SK-MEL-5 (cell line): Measurements from ENCODE around the gene UBB. TPM values are rescaled to one million over a fixed set of nuclear protein-coding genes. Genes with fewer than 3 reads are reported as not detected.

Experiments
- DNase-seq: peaks from one replicate; pipeline ENCODE4 v3.0.0-alpha.2; 2016; ENCODE audit warnings: low read depth, low spot score
- in situ Hi-C: cut with HindIII; loops from 2 replicates; pipeline ENCODE4 v1.10.0; 2016; ENCODE audit warnings: low sequenced_read_pairs, high pct_unique_total_duplicates, low pct_unique_long_range_greater_than_20kb
- total RNA-seq: library from RNA; depleted of rRNA; stranded (reverse); fragments of >200 nt; shearing (Covaris generic); gene quantifications from 2 replicates; pipeline ENCODE4 v1.2.3, GENCODE V29; 2014; rRNA removed

The UBB gene
- total RNA-seq, 1 experiment from 2014 or later, result 7,095 TPM

DNA sequence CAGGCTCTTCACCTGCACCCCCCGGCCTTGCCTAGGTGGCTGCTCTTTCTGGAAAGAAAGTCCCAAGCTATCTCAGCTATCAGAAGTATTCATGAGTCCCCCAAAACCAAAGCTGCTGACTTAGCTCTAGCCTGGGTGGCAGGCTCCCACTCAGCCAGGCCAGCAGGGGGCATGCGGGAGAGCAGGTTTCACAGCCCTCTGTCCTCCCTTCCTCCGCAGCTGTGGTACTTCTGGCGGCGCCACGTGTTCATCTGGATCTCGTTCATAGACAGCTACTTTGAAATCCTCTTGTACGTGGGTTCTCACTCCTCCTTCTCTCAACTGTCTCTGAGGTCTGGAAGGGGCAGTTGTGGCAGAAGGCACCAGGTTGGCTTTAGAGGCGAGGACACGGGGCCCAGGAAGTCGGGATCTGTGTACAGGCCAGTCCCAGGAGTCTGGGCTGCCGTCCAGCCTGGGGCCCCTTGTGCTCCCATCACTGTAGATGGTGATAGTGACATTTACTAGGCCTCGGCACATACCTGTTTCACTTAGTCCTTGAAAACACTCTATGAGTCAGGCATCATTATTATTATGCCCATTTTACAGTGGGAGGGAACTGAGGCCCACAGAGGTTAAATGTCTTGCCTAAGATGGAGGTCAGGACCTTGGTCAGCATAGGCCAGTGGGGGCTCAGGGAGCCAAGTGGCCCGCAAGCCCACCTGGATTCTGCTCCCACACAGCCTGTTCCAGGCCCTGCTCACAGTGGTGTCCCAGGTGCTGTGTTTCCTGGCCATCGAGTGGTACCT is 47.4 kb downstream of the UBB start:
- in situ Hi-C loops, result no loop called here
- peak; percentile 82 for DNase-seq

- in situ Hi-C loops, result no loop called here
- DNase-seq, result no peak
Observed at GRCh38 chr17:16429083-16429482, 48.2 kb downstream of the UBB start.

DNA sequence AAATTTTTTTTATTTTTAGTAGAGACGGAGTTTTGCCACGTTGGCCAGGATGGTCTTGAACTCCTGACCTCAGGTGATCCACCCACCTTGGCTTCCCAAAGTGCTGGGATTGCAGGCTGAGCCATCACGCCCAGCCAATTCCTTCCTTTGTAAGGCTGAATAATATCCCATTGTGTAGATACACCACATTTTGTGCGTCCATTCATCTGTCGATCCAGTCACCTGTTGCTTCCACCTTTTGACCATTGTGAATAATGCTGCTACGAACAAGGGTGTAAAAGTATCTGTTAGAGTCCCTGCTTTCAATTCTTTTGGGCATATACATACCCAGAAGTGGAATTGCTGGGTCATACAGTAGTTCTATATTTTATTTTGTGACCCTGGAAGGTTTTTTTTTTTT is 49.8 kb downstream of the UBB start:
- no peak for DNase-seq
- in situ Hi-C loops, result no loop called here

- DNase-seq, result no peak
Observed at GRCh38 chr17:16432017-16432416, 51.1 kb downstream of the UBB start.

More at GRCh38 chr17:16432017-16432416, 51.1 kb downstream of the UBB start:
- in situ Hi-C loops, result no loop called here

Other genes with a start within 250 kb of the UBB start
- gene NCOR1, start 165.6 kb upstream of the UBB start, total RNA-seq, result 52.5 and 65.9 TPM in 2 replicates
- gene PIGL, start 163.9 kb upstream of the UBB start, total RNA-seq, result 9.4 and 9.9 TPM in 2 replicates
- 3.5 and 7.2 TPM in 2 replicates for gene CENPV, start 27.6 kb upstream of the UBB start, total RNA-seq
- gene TRPV2, start 34.5 kb downstream of the UBB start, total RNA-seq, result 208 and 236 TPM in 2 replicates
- 5.1 and 5.3 TPM in 2 replicates for gene LRRC75A, start 111.1 kb downstream of the UBB start, total RNA-seq
- 5.0 and 6.3 TPM in 2 replicates for gene ZNF287, start 188.1 kb downstream of the UBB start, total RNA-seq